Measurements from ENCODE around the gene TRAFD1. TPM values are rescaled to one million over a fixed set of nuclear protein-coding genes. Genes with fewer than 3 reads are reported as not detected.

TRAFD1 gene
- polyA plus RNA-seq, 1 donor: 32.8 TPM

DNA sequence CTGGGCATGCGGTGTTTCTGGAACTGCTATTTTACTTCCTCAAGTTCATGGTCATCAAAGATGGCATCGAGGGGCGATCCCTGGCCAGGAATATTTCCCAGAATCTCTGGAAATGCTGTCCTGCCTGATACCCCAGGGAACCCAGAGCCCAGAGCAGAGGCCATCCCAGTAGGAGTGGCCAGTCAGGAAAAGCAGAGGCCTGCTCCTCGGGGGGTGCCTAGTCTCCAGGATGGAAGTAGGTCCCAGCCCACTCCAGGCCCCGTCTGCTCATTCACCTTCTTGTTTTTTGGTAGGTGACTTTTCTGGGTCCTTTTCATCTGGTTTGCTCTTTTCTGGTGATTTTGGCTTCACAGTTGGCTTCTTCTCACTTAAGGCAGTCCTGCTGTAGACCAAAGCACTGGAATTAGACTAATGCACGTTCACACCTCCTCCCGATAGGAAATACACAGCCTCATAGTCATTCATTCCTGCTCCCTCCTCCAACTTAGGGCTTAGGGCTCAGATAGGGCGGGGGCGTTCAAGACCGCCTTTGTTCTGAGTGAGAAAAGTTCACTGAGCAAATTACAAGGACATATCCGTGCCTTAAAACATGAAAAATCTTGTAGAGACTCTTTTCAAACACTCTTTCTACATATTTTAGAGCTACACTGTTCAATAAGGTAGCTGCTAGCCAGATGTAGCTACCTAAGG lies 51.1 kb downstream of the TRAFD1 start:
- H3K36me3 ChIP-seq (ENCODE audit: control insufficient read depth, insufficient read depth, low read length): peaks cover 63% of the 10 kb centered on the region
- DNase-seq: no peak

DNA sequence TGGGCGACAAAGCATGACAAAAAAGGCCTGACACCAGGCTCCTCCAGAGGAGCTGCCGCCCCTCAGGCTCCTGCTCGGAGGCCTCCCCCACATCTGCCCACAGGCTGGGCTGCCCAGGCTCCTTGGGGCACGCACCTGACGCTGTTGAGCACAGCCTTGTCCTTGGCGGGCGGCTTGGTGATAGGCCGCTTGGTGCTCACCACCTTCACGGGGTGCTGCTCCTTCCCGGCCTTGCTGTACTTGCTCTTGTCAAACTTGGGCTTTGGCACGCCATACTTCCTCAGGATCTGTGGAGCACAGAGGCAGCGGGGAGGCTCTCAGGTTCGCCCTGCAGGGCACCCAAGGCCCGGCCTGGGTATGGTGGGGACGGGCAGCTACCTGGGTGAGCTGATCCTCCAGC lies 53.4 kb downstream of the TRAFD1 start:
- no peaks in the 10 kb centered on the region for H3K4me1 ChIP-seq (ENCODE audit: control insufficient read depth, insufficient read depth, low read length)
- DNase-seq: no peak
- H3K36me3 ChIP-seq (ENCODE audit: control insufficient read depth, insufficient read depth, low read length): peaks cover 62% of the 10 kb centered on the region
- no peaks in the 10 kb centered on the region for H3K27me3 ChIP-seq (ENCODE audit: control insufficient read depth, insufficient read depth, low read length)
- no peak overlapping the region for H3K4me3 ChIP-seq (ENCODE audit: low read length)
- no peak overlapping the region for H3K27ac ChIP-seq (ENCODE audit: low read length)
- no CpG with 5 or more reads among the region's 15 CpGs for WGBS (ENCODE audit: insufficient coverage, low lambda C conversion rate)
- no peaks in the 10 kb centered on the region for H3K9me3 ChIP-seq (ENCODE audit: control insufficient read depth, low read depth, low read length)

More for the DNA sequence above, 51.1 kb downstream of the TRAFD1 start:
- Histone ChIP-seq H3K27ac (ENCODE audit: low read length) (no peak overlapping the region), H3K4me1 (ENCODE audit: control insufficient read depth, insufficient read depth, low read length) (no peaks in the 10 kb centered on the region), H3K9me3 (ENCODE audit: control insufficient read depth, low read depth, low read length) (no peaks in the 10 kb centered on the region), H3K4me3 (ENCODE audit: low read length) (no peak overlapping the region), H3K27me3 (ENCODE audit: control insufficient read depth, insufficient read depth, low read length) (no peaks in the 10 kb centered on the region)
- WGBS (ENCODE audit: insufficient coverage, low lambda C conversion rate): 40% methylated on average over 1 of the region's 11 CpGs

DNA sequence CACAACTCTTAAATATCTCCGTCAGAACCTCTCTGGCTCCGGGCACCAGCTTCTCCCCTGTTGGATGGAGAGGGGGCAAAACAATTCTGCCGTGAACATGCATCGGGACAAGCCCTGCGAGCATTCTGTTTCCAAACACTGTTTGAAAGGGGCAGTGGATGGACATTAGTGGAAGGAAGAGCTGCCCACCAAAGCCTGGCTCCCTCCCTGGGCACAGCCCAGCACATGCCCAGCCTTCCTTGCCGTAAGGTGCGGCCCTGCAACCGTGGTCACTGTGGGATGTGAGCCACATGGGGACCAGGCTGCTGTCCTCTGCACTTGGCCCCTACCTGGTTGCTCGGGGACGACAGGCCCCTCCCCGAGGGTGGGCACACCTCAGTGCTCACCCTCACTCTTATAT lies 54.0 kb downstream of the TRAFD1 start:
- WGBS (ENCODE audit: insufficient coverage, low lambda C conversion rate): 95% methylated on average over 4 of the region's 11 CpGs
- Histone ChIP-seq H3K9me3 (ENCODE audit: control insufficient read depth, low read depth, low read length) (no peaks in the 10 kb centered on the region), H3K27me3 (ENCODE audit: control insufficient read depth, insufficient read depth, low read length) (no peaks in the 10 kb centered on the region), H3K4me1 (ENCODE audit: control insufficient read depth, insufficient read depth, low read length) (no peaks in the 10 kb centered on the region), H3K36me3 (ENCODE audit: control insufficient read depth, insufficient read depth, low read length) (peaks cover 67% of the 10 kb centered on the region), H3K4me3 (ENCODE audit: low read length) (no peak overlapping the region), H3K27ac (ENCODE audit: low read length) (no peak overlapping the region)
- DNase-seq: no peak

DNA sequence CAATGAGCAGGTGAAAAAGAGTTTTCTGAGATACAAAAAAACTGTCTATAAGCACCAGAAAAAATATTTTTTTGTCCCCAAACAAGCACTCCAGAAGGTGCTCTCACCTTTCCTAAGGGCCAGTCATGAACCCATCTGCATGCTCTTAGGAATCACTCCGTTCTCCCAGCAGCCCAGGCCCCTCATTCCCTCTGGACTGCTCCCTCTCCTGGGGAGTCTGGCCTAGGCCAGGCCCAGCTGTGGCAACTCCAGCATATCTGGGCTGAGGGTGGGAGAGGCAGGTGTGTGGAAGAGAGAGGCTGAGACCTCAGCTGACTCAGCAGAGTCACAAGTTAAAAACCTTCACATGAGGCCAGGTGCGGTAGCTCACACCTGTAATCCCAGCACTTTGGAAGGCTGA lies 54.6 kb downstream of the TRAFD1 start:
- no peak overlapping the region for H3K4me3 ChIP-seq (ENCODE audit: low read length)
- no peak for DNase-seq
- H3K36me3 ChIP-seq (ENCODE audit: control insufficient read depth, insufficient read depth, low read length): peaks cover 69% of the 10 kb centered on the region

DNA sequence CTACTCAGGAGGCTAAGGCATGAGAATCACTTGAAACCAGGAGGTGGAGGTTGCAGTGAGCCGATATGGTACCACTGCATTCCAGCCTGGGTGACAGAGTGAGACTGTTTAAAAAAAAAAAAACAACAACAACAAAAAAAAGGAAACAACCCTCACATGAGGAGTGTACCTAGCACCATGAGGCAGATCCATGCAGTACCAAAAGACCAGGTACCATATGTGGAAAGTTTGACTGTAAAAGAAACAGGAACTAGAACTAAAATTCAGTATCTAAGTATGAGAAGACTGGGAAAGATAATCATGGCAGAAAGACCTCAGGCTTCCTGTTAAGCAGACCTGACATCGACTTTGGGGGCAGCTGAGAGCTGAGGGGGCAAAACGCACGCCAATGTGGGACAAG lies 55.1 kb downstream of the TRAFD1 start:
- Histone ChIP-seq H3K36me3 (ENCODE audit: control insufficient read depth, insufficient read depth, low read length) (peaks cover 69% of the 10 kb centered on the region), H3K27ac (ENCODE audit: low read length) (no peak overlapping the region), H3K27me3 (ENCODE audit: control insufficient read depth, insufficient read depth, low read length) (no peaks in the 10 kb centered on the region), H3K4me1 (ENCODE audit: control insufficient read depth, insufficient read depth, low read length) (no peaks in the 10 kb centered on the region), H3K9me3 (ENCODE audit: control insufficient read depth, low read depth, low read length) (no peaks in the 10 kb centered on the region), H3K4me3 (ENCODE audit: low read length) (no peak overlapping the region)
- no peak for DNase-seq
- WGBS (ENCODE audit: insufficient coverage, low lambda C conversion rate): 100% methylated on average over 2 of the region's 4 CpGs

More for the DNA sequence above, 54.6 kb downstream of the TRAFD1 start:
- no peaks in the 10 kb centered on the region for H3K27me3 ChIP-seq (ENCODE audit: control insufficient read depth, insufficient read depth, low read length)
- H3K4me1 ChIP-seq (ENCODE audit: control insufficient read depth, insufficient read depth, low read length): no peaks in the 10 kb centered on the region
- WGBS (ENCODE audit: insufficient coverage, low lambda C conversion rate): no CpG with 5 or more reads among the region's 2 CpGs
- H3K9me3 ChIP-seq (ENCODE audit: control insufficient read depth, low read depth, low read length): no peaks in the 10 kb centered on the region
- no peak overlapping the region for H3K27ac ChIP-seq (ENCODE audit: low read length)

DNA sequence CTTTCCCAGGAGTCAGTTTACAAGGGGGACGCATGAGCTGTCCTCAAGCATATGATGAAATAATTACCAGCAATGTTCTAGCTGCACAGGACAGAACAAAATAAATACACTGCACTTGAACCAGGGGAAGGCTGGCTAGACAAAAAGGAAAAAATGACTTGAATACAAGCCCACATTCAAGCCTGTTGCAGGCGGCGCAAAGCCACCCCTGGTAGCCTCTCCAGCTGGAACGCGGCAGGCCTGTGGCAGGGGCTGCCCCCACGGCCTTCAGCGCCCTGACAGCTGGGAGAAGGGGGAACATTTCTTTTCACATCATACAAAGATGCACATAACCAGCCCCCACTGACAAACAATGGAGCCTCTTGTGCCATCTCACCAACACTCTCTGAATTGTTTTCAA lies 57.1 kb downstream of the TRAFD1 start:
- H3K27ac ChIP-seq (ENCODE audit: low read length): no peak overlapping the region
- no peak for DNase-seq
- peaks cover 61% of the 10 kb centered on the region for H3K36me3 ChIP-seq (ENCODE audit: control insufficient read depth, insufficient read depth, low read length)

DNA sequence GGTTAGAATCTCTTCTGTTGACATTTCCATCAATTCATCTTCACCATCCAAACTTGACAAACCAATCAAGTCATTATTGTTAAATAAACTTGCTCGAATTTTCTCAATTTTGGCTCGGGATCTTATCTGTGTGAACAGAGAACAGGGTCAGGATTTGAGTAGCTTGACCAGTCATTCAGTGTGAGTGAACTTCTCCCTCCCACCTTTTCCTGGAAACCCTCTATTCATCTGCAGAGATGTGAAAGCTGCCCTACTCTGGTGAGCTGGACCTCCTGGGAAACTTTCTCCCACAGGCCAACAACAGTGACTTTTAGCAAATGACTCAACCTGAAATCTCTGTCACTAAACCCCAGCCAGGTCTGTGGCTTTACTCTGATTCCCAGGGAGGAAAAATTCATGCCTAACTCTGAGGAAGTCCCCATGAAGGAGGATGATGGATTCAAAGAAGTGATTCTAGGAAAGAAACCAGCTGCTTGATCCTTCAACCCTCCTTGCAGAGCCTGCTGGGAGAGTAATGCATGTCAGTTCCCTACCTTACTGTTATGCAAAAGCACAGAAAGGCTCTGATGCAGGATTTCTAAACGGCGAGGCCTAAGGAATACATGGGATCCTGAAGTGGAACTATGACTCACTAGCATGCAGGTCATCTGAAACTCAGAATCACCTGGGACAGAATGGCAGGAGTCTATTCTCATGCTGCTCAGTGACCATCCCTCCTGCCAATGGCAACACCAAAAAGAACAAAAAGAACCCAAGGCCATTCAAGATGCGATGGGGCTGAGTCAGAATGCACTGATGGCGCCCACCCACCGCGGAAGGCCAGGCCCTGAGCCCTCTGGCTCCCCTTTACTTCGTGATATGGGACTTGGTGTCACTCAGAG lies 58.0 kb downstream of the TRAFD1 start:
- Histone ChIP-seq H3K27ac (ENCODE audit: low read length) (no peak overlapping the region), H3K36me3 (ENCODE audit: control insufficient read depth, insufficient read depth, low read length) (peaks cover 58% of the 10 kb centered on the region)

More for the DNA sequence above, 57.1 kb downstream of the TRAFD1 start:
- WGBS (ENCODE audit: insufficient coverage, low lambda C conversion rate): no CpG with 5 or more reads among the region's 7 CpGs
- Histone ChIP-seq H3K27me3 (ENCODE audit: control insufficient read depth, insufficient read depth, low read length) (no peaks in the 10 kb centered on the region), H3K4me3 (ENCODE audit: low read length) (no peak overlapping the region), H3K4me1 (ENCODE audit: control insufficient read depth, insufficient read depth, low read length) (no peaks in the 10 kb centered on the region), H3K9me3 (ENCODE audit: control insufficient read depth, low read depth, low read length) (no peaks in the 10 kb centered on the region)

DNA sequence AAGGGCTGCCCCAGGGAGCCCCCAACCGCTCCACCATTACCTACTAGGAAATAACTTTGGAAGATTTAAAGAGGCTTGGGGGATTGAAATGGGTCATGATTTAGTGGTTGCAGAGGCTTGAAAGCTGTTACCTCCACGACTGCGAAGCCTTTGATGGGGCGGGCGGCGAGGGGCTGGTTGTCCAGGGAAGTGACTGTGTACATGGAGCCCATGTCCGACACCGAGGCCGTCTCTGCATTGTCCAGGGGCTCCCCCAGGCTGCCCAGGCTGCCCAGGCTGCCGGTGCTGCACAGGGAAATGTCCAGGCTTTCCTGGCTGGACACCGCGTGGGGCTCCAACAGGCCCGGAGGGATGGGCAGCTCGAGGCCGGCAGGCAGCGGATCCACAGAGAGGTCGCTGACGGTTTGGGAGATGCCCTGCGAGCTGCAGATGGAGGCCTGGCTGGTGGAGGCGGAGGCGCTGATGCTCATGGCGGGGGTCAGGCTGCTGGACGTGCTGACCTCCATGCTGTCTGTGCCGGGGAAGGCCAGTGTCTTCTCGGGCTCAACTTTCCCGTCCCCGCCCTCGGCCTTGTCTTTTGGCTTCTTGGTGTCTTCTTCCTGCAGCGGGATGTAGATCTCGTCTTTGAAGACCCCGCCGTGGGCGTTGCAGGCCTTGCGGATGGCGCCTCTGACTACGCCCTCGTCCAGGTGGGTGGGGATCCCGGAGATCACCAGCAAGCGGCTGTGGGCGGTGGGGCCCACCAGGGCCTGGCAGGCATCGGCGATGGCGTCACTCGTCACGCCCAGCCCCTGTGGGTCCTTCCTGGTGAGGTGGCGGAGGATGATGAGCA lies 58.9 kb downstream of the TRAFD1 start:
- Histone ChIP-seq H3K27ac (ENCODE audit: low read length) (no peak overlapping the region), H3K4me1 (ENCODE audit: control insufficient read depth, insufficient read depth, low read length) (no peaks in the 10 kb centered on the region), H3K27me3 (ENCODE audit: control insufficient read depth, insufficient read depth, low read length) (no peaks in the 10 kb centered on the region), H3K9me3 (ENCODE audit: control insufficient read depth, low read depth, low read length) (no peaks in the 10 kb centered on the region), H3K36me3 (ENCODE audit: control insufficient read depth, insufficient read depth, low read length) (peaks cover 52% of the 10 kb centered on the region), H3K4me3 (ENCODE audit: low read length) (no peak overlapping the region)
- WGBS (ENCODE audit: insufficient coverage, low lambda C conversion rate): no CpG with 5 or more reads among the region's 46 CpGs
- DNase-seq: no peak

More for the DNA sequence above, 58.0 kb downstream of the TRAFD1 start:
- 50% methylated on average over 1 of the region's 9 CpGs for WGBS (ENCODE audit: insufficient coverage, low lambda C conversion rate)
- Histone ChIP-seq H3K4me3 (ENCODE audit: low read length) (no peak overlapping the region), H3K27me3 (ENCODE audit: control insufficient read depth, insufficient read depth, low read length) (no peaks in the 10 kb centered on the region), H3K9me3 (ENCODE audit: control insufficient read depth, low read depth, low read length) (no peaks in the 10 kb centered on the region), H3K4me1 (ENCODE audit: control insufficient read depth, insufficient read depth, low read length) (no peaks in the 10 kb centered on the region)
- no peak for DNase-seq

DNA sequence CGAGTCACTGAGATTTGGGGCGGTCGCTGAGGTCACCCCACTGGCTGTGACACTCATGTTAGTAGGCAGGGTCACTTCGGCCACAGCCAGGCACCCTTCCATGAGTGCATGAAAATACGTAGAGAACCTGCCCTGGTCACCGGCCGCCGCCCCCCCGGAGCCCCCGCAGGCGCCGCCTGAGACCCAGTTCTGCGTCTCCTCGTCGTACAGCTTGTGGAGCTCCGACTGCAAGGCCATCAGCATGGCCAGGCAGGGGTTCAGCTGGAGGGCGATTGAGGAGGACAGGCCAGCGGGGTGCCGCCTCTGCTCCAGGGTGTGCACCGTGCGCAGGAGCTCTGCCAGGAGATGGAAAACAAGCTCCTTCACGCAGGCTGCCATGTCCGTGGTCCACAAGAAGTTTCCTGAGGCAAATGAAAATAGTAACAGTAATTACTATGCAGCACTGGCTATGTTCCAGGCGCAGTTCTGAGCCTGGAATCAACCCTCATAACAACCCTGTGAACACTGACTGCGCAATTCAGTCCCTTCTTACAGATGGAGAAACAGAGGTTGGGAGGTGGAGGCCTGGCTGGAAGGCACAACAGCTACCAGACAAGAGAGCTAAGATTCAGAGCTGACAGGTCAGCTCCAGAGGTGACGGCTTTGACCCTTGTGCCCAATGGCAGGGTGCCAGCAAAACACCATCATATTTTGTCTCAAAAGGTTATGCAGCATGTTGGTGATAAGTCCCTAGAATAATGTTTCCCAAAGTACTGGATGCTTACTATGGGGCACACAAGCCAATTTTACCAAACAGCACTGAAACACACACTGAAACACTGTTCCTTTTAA lies 59.9 kb downstream of the TRAFD1 start:
- WGBS (ENCODE audit: insufficient coverage, low lambda C conversion rate): 90% methylated on average over 2 of the region's 26 CpGs
- H3K36me3 ChIP-seq (ENCODE audit: control insufficient read depth, insufficient read depth, low read length): peaks cover 48% of the 10 kb centered on the region

More for the DNA sequence above, 59.9 kb downstream of the TRAFD1 start:
- H3K27me3 ChIP-seq (ENCODE audit: control insufficient read depth, insufficient read depth, low read length): no peaks in the 10 kb centered on the region
- H3K9me3 ChIP-seq (ENCODE audit: control insufficient read depth, low read depth, low read length): no peaks in the 10 kb centered on the region
- H3K4me1 ChIP-seq (ENCODE audit: control insufficient read depth, insufficient read depth, low read length): no peaks in the 10 kb centered on the region
- no peak for DNase-seq
- no peak overlapping the region for H3K4me3 ChIP-seq (ENCODE audit: low read length)
- H3K27ac ChIP-seq (ENCODE audit: low read length): no peak overlapping the region
